ENCODE data around the gene FAM168A. TPM values are rescaled to one million over a fixed set of nuclear protein-coding genes. Genes with fewer than 3 reads are reported as not detected.

FAM168A gene
- total RNA-seq, 1 donor from 2014 or later: 23.1 TPM

GRCh38 chr11:73392108-73393010, 205.6 kb downstream of the FAM168A start:
- intact Hi-C loops (cut with micrococcal nuclease): loop anchor here (1.0 to 2.0 kb wide), 3 partner anchors 16 to 85 kb away; partner anchors contain the start of gene RELT

- intact Hi-C loops (cut with micrococcal nuclease): loop anchor here (2.0 kb wide), 1 partner anchor 15 kb away; the partner anchor contains the start of gene RELT
These were observed 206.2 kb downstream of the FAM168A start for GRCh38 chr11:73391665-73392064.

- intact Hi-C loops (cut with micrococcal nuclease): no loop called here
These were observed 207.0 kb downstream of the FAM168A start for GRCh38 chr11:73390601-73391565.

GRCh38 chr11:73389916-73390315, 208.0 kb downstream of the FAM168A start:
- intact Hi-C loops (cut with micrococcal nuclease): no loop called here

- intact Hi-C loops (cut with micrococcal nuclease): no loop called here
These were observed 208.8 kb downstream of the FAM168A start for GRCh38 chr11:73389134-73389525.

GRCh38 chr11:73388265-73389133, 209.4 kb downstream of the FAM168A start:
- intact Hi-C loops (cut with micrococcal nuclease): no loop called here

- intact Hi-C loops (cut with micrococcal nuclease): no loop called here
These were observed 210.2 kb downstream of the FAM168A start for GRCh38 chr11:73387594-73388264.

GRCh38 chr11:73386546-73386945, 211.4 kb downstream of the FAM168A start:
- intact Hi-C loops (cut with micrococcal nuclease): no loop called here

- intact Hi-C loops (cut with micrococcal nuclease): no loop called here
These were observed 211.9 kb downstream of the FAM168A start for GRCh38 chr11:73386016-73386415.

- intact Hi-C loops (cut with micrococcal nuclease): no loop called here
These were observed 212.8 kb downstream of the FAM168A start for GRCh38 chr11:73384872-73385689.

GRCh38 chr11:73384531-73384871, 213.4 kb downstream of the FAM168A start:
- intact Hi-C loops (cut with micrococcal nuclease): no loop called here

- intact Hi-C loops (cut with micrococcal nuclease): no loop called here
These were observed 213.8 kb downstream of the FAM168A start for GRCh38 chr11:73384125-73384441.

GRCh38 chr11:73383249-73384124, 214.4 kb downstream of the FAM168A start:
- intact Hi-C loops (cut with micrococcal nuclease): no loop called here

GRCh38 chr11:73382747-73383146, 215.2 kb downstream of the FAM168A start:
- intact Hi-C loops (cut with micrococcal nuclease): no loop called here

GRCh38 chr11:73382183-73382582, 215.7 kb downstream of the FAM168A start:
- intact Hi-C loops (cut with micrococcal nuclease): no loop called here

- intact Hi-C loops (cut with micrococcal nuclease): no loop called here
These were observed 216.3 kb downstream of the FAM168A start for GRCh38 chr11:73381589-73381988.

GRCh38 chr11:73380897-73381410, 217.0 kb downstream of the FAM168A start:
- intact Hi-C loops (cut with micrococcal nuclease): no loop called here

- intact Hi-C loops (cut with micrococcal nuclease): no loop called here
These were observed 217.6 kb downstream of the FAM168A start for GRCh38 chr11:73380331-73380730.

Measured in T-helper 2 cell treated with Interferon-gamma antibody and Interleukin-4, amounts not matched to agents 100 ng/mL and 5 ng/mL, for 36 hours (primary cell).